HepG2 (cell line): ENCODE measurements around the gene NR2F1-AS1. TPM values are rescaled to one million over a fixed set of nuclear protein-coding genes. Genes with fewer than 3 reads are reported as not detected.

ENCODE experiments used
- CBX2 ChIP-seq, 2 experiments: fragments of 200-600 bp in 1 of 2; sonication (generic); formaldehyde crosslinking in 1 of 2; IDR thresholded peaks; 2 replicates each; pipeline versions ENCODE4 v1.7.0 to v1.8.1; 2018 to 2022; ENCODE audit warnings: low read depth in 2 of 2, low read length in 1 of 2, mild to moderate bottlenecking in 1 of 2, missing genetic modification reagents in 1 of 2
- CEBPG ChIP-seq: IDR thresholded peaks from 2 replicates; pipeline ENCODE4 v1.6.1; 2016
- KAT8 ChIP-seq: IDR thresholded peaks from 2 replicates; pipeline ENCODE4 v1.6.1; 2016; ENCODE audit warnings: missing genetic modification reagents, missing compliant biosample characterization
- KLF12 ChIP-seq: sonication (generic); formaldehyde crosslinking; IDR thresholded peaks from 2 replicates; pipeline ENCODE4 v1.4.0; 2020; ENCODE audit warnings: missing genetic modification reagents, borderline replicate concordance
- MIER3 ChIP-seq: IDR thresholded peaks from 2 replicates; pipeline ENCODE4 v1.6.1; 2016; ENCODE audit warnings: missing compliant biosample characterization, borderline replicate concordance
- SALL1 ChIP-seq: sonication (generic); formaldehyde crosslinking; IDR thresholded peaks from 2 replicates; pipeline ENCODE4 v1.8.0; 2022; ENCODE audit warnings: mild to moderate bottlenecking, missing genetic modification reagents
- SP1 ChIP-seq, 2 experiments: fragments of 450-650 bp in 1 of 2; sonication (generic) in 1 of 2; formaldehyde crosslinking in 1 of 2; IDR thresholded peaks; 2 replicates each; pipeline versions ENCODE4 v1.4.0 to v1.6.1; 2016 to 2020; ENCODE audit warnings: missing genetic modification reagents in 1 of 2
- YEATS2 ChIP-seq: sonication (generic); formaldehyde crosslinking; IDR thresholded peaks from 2 replicates; pipeline ENCODE4 v1.4.0; 2020; ENCODE audit warnings: missing genetic modification reagents, borderline replicate concordance
- ZC3H13 ChIP-seq: sonication (generic); formaldehyde crosslinking; IDR thresholded peaks from 2 replicates; pipeline ENCODE4 v1.8.1; 2023; ENCODE audit warnings: mild to moderate bottlenecking, missing genetic modification reagents, moderate library complexity
- ZKSCAN8 ChIP-seq: IDR thresholded peaks from 2 replicates; pipeline ENCODE4 v1.6.1; 2016; ENCODE audit warnings: borderline replicate concordance, missing genetic modification reagents, missing compliant biosample characterization
- ZNF713 ChIP-seq: sonication (generic); formaldehyde crosslinking; IDR thresholded peaks from 2 replicates; pipeline ENCODE4 v1.4.0; 2020; ENCODE audit warnings: mild to moderate bottlenecking, missing genetic modification reagents
- ZNF766 ChIP-seq: sonication (generic); formaldehyde crosslinking; IDR thresholded peaks from 2 replicates; pipeline ENCODE4 v1.5.0; 2020; ENCODE audit warnings: missing genetic modification reagents, borderline replicate concordance
- polyA plus RNA-seq, 8 experiments: library from polyadenylated mRNA; depleted of rRNA in 3 of 8; stranded (reverse) in 7 of 8; unstranded in 1 of 8; fragments of >200 nt; fragmentation: Illumina TruSeq in 4 of 8; extraction: Trizol in 4 of 8; gene quantifications; 2 replicates each; pipeline versions ENCODE4 v1.2.1 to v1.2.3, GENCODE V29; 2011 to 2016; ENCODE audit warnings: low read depth in 4 of 8, missing spikeins in 1 of 8, mixed read lengths in 1 of 8; ENCODE audit not compliant: insufficient read depth in 1 of 8
- total RNA-seq, 5 experiments: library from RNA; depleted of rRNA; stranded (reverse); fragments of >200 nt; fragmentation: Illumina TruSeq; extraction: Trizol; gene quantifications; 2 replicates each; pipeline ENCODE4 v1.2.3, GENCODE V29; 2016; ENCODE audit warnings: low read depth in 1 of 5
- TF ChIP-seq, protein P1 (sequence below): sonication (generic); formaldehyde crosslinking; conservative IDR thresholded peaks from 2 replicates; pipeline ENCODE4 v1.8.0; 2022; ENCODE audit warnings: mild to moderate bottlenecking, moderate library complexity, missing genetic modification reagents
- TF ChIP-seq, protein P2 (sequence below): sonication (generic); formaldehyde crosslinking; IDR thresholded peaks from 2 replicates; pipeline ENCODE4 v1.4.0; 2020; ENCODE audit warnings: mild to moderate bottlenecking, missing genetic modification reagents
- TF ChIP-seq, protein P3 (sequence below): IDR thresholded peaks from 2 replicates; pipeline ENCODE4 v1.6.1; 2016; ENCODE audit warnings: mild to moderate bottlenecking, missing biosample characterization, missing genetic modification reagents
- TF ChIP-seq, protein P4 (sequence below): sonication (generic); formaldehyde crosslinking; IDR thresholded peaks from 2 replicates; pipeline ENCODE4 v1.4.0; 2020; ENCODE audit warnings: mild to moderate bottlenecking, missing genetic modification reagents
- TF ChIP-seq, protein P5 (sequence below): sonication (generic); formaldehyde crosslinking; IDR thresholded peaks from 2 replicates; pipeline ENCODE4 v1.4.0; 2020; ENCODE audit warnings: missing genetic modification reagents, borderline replicate concordance

The NR2F1-AS1 gene
- total and polyA plus RNA-seq, 2 of the 13 experiments (the other 11 are each of a cell fraction or from before 2014, with no cell fraction given) = 2.8 TPM

DNA sequence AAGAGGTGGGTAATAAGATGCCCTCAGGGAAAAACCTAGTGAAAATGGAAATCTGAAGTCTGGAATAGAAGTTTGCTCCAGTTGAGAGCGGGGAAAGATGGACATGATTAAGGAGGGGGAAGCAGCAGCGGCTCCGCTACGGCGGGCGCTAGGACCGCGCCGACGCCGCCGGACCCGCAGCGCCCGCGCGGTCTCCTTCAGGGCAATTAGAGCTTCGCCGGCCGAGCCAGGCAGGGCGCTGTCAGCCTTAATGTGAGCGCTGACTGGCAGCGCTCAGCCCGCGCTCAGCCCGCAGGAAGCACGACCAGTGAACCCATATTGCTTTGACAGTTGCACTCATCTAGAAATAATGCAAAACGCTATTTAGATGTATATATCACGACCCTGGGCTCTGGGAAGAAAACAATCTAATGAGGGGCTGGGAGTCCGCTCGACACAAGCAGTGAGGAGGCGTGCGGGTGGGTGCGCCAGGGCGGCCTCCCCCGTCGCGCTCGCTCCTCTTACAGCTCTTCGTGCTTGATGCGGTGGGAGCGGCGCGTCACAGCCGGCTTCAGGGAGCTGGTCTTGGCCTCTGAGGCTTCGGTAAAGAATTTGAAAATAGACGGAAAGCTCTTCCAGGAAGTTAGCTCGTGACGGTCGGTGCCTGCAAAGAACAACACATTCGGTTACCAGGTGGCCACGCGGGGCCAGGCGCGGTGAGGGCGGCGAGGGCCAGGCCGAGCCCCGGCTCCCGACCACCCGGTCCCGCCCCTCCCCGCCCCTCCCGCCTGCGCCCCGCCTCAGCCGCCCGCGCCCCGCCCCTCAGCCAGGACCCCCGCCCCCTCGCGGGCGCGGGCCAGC is 39.7 kb upstream of the NR2F1-AS1 start (continued):
- peak; percentile 75; the same call in 1 of the 2 replicates for TF ChIP-seq KLF12
- TF ChIP-seq, protein P1, sequence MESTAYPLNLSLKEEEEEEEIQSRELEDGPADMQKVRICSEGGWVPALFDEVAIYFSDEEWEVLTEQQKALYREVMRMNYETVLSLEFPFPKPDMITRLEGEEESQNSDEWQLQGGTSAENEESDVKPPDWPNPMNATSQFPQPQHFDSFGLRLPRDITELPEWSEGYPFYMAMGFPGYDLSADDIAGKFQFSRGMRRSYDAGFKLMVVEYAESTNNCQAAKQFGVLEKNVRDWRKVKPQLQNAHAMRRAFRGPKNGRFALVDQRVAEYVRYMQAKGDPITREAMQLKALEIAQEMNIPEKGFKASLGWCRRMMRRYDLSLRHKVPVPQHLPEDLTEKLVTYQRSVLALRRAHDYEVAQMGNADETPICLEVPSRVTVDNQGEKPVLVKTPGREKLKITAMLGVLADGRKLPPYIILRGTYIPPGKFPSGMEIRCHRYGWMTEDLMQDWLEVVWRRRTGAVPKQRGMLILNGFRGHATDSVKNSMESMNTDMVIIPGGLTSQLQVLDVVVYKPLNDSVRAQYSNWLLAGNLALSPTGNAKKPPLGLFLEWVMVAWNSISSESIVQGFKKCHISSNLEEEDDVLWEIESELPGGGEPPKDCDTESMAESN (CRISPR knock-in tag) = 0 out of 2 replicates have a peak, but pooled peaks have one; percentile 50
- TF ChIP-seq ZC3H13 (CRISPR knock-in tag) = no peak
- no peak for TF ChIP-seq ZNF713
- peak; percentile 63; the same call in 1 of the 2 replicates for TF ChIP-seq KAT8 (CRISPR knock-in tag)
- TF ChIP-seq, protein P2, sequence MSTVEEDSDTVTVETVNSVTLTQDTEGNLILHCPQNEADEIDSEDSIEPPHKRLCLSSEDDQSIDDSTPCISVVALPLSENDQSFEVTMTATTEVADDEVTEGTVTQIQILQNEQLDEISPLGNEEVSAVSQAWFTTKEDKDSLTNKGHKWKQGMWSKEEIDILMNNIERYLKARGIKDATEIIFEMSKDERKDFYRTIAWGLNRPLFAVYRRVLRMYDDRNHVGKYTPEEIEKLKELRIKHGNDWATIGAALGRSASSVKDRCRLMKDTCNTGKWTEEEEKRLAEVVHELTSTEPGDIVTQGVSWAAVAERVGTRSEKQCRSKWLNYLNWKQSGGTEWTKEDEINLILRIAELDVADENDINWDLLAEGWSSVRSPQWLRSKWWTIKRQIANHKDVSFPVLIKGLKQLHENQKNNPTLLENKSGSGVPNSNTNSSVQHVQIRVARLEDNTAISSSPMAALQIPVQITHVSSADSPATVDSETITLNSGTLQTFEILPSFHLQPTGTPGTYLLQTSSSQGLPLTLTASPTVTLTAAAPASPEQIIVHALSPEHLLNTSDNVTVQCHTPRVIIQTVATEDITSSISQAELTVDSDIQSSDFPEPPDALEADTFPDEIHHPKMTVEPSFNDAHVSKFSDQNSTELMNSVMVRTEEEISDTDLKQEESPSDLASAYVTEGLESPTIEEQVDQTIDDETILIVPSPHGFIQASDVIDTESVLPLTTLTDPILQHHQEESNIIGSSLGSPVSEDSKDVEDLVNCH (CRISPR knock-in tag) = no peak
- TF ChIP-seq, protein P3, sequence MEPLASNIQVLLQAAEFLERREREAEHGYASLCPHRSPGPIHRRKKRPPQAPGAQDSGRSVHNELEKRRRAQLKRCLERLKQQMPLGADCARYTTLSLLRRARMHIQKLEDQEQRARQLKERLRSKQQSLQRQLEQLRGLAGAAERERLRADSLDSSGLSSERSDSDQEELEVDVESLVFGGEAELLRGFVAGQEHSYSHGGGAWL (CRISPR knock-in tag) = no peak
- TF ChIP-seq ZNF766 (CRISPR knock-in tag) = no peak
- TF ChIP-seq, protein P4, sequence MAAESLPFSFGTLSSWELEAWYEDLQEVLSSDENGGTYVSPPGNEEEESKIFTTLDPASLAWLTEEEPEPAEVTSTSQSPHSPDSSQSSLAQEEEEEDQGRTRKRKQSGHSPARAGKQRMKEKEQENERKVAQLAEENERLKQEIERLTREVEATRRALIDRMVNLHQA (CRISPR knock-in tag) = no peak
- TF ChIP-seq CEBPG (CRISPR knock-in tag) = no peak
- TF ChIP-seq SP1 (IDR thresholded peaks at IDR 0.05) = no peak
- TF ChIP-seq SP1 (CRISPR knock-in tag; IDR thresholded peaks at IDR 0.05) = no peak; the same call in 1 of the 2 replicates
- TF ChIP-seq ZKSCAN8 (CRISPR knock-in tag) = no peak
- TF ChIP-seq SALL1 (CRISPR knock-in tag) = peak; percentile 62
- no peak for TF ChIP-seq CBX2 (IDR thresholded peaks at IDR 0.05; ENCODE audit: low read depth, low read length)
- no peak for TF ChIP-seq CBX2 (CRISPR knock-in tag; IDR thresholded peaks at IDR 0.05; ENCODE audit: low read depth)
- no peak for TF ChIP-seq MIER3 (CRISPR knock-in tag)
- no peak for TF ChIP-seq YEATS2 (CRISPR knock-in tag)
- TF ChIP-seq, protein P5, sequence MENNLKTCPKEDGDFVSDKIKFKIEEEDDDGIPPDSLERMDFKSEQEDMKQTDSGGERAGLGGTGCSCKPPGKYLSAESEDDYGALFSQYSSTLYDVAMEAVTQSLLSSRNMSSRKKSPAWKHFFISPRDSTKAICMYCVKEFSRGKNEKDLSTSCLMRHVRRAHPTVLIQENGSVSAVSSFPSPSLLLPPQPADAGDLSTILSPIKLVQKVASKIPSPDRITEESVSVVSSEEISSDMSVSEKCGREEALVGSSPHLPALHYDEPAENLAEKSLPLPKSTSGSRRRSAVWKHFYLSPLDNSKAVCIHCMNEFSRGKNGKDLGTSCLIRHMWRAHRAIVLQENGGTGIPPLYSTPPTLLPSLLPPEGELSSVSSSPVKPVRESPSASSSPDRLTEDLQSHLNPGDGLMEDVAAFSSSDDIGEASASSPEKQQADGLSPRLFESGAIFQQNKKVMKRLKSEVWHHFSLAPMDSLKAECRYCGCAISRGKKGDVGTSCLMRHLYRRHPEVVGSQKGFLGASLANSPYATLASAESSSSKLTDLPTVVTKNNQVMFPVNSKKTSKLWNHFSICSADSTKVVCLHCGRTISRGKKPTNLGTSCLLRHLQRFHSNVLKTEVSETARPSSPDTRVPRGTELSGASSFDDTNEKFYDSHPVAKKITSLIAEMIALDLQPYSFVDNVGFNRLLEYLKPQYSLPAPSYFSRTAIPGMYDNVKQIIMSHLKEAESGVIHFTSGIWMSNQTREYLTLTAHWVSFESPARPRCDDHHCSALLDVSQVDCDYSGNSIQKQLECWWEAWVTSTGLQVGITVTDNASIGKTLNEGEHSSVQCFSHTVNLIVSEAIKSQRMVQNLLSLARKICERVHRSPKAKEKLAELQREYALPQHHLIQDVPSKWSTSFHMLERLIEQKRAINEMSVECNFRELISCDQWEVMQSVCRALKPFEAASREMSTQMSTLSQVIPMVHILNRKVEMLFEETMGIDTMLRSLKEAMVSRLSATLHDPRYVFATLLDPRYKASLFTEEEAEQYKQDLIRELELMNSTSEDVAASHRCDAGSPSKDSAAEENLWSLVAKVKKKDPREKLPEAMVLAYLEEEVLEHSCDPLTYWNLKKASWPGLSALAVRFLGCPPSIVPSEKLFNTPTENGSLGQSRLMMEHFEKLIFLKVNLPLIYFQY (CRISPR knock-in tag) = 0 out of 2 replicates have a peak, but pooled peaks have one; percentile 8
